ENCODE measurements around the gene TNKS1BP1. TPM values are rescaled to one million over a fixed set of nuclear protein-coding genes. Genes with fewer than 3 reads are reported as not detected.

TNKS1BP1 gene
- total and polyA plus RNA-seq, 9 of the 15 experiments (the other 6 are each of a cell fraction or from before 2014, with no cell fraction given), result 1.1 to 47.2 (median 10.9) TPM

DNA sequence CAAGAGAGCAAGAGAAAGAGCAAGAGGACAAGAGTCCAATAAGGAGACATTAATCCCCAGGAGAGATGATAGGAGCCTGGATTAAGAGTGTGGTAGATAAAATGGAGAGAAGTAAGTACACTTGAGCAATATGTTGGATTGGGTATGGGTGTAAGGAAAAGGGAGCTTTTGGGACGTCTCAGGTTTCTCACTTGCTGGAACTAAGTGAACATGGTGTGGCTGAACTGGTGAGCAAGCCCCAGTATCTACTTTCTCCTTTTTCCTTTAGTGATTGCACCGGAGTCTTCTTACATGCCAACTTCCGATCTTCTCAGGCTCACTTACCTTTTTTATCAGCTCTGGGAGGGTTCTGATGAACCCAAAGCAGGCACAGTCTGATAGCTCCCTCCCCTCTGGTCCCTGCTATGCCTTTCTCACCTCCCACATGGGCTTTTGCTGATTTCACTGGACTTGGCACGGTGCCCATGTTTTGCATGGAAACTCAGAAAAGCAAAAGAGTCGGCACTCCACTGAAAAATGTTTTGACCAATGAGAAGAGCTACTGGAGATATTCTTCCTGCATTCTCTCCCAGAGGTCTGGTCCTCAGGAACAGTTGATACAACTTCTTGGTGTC is 73.2 kb downstream of the TNKS1BP1 start (continued):
- TF ChIP-seq, protein P1, sequence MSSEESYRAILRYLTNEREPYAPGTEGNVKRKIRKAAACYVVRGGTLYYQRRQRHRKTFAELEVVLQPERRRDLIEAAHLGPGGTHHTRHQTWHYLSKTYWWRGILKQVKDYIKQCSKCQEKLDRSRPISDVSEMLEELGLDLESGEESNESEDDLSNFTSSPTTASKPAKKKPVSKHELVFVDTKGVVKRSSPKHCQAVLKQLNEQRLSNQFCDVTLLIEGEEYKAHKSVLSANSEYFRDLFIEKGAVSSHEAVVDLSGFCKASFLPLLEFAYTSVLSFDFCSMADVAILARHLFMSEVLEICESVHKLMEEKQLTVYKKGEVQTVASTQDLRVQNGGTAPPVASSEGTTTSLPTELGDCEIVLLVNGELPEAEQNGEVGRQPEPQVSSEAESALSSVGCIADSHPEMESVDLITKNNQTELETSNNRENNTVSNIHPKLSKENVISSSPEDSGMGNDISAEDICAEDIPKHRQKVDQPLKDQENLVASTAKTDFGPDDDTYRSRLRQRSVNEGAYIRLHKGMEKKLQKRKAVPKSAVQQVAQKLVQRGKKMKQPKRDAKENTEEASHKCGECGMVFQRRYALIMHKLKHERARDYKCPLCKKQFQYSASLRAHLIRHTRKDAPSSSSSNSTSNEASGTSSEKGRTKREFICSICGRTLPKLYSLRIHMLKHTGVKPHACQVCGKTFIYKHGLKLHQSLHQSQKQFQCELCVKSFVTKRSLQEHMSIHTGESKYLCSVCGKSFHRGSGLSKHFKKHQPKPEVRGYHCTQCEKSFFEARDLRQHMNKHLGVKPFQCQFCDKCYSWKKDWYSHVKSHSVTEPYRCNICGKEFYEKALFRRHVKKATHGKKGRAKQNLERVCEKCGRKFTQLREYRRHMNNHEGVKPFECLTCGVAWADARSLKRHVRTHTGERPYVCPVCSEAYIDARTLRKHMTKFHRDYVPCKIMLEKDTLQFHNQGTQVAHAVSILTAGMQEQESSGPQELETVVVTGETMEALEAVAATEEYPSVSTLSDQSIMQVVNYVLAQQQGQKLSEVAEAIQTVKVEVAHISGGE (CRISPR knock-in tag; IDR thresholded peaks at IDR 0.05), result no peak
- TF ChIP-seq CREB1 (IDR thresholded peaks at IDR 0.05), result no peak
- no peak for TF ChIP-seq CREB1 (CRISPR knock-in tag; IDR thresholded peaks at IDR 0.05)
- peak; percentile 71 for TF ChIP-seq MAFF (IDR thresholded peaks at IDR 0.05; ENCODE audit: low read length)
- TF ChIP-seq KAT8 (IDR thresholded peaks at IDR 0.05; ENCODE audit: low read depth), result no peak
- TF ChIP-seq MXD1 (CRISPR knock-in tag; IDR thresholded peaks at IDR 0.05; ENCODE audit: borderline replicate concordance, poor library complexity, severe bottlenecking), result no peak
- TF ChIP-seq ZNF398 (CRISPR knock-in tag; IDR thresholded peaks at IDR 0.05), result no peak
- no peak for TF ChIP-seq DACH1 (IDR thresholded peaks at IDR 0.05; ENCODE audit: partially characterized antibody)
- TF ChIP-seq, protein P2, sequence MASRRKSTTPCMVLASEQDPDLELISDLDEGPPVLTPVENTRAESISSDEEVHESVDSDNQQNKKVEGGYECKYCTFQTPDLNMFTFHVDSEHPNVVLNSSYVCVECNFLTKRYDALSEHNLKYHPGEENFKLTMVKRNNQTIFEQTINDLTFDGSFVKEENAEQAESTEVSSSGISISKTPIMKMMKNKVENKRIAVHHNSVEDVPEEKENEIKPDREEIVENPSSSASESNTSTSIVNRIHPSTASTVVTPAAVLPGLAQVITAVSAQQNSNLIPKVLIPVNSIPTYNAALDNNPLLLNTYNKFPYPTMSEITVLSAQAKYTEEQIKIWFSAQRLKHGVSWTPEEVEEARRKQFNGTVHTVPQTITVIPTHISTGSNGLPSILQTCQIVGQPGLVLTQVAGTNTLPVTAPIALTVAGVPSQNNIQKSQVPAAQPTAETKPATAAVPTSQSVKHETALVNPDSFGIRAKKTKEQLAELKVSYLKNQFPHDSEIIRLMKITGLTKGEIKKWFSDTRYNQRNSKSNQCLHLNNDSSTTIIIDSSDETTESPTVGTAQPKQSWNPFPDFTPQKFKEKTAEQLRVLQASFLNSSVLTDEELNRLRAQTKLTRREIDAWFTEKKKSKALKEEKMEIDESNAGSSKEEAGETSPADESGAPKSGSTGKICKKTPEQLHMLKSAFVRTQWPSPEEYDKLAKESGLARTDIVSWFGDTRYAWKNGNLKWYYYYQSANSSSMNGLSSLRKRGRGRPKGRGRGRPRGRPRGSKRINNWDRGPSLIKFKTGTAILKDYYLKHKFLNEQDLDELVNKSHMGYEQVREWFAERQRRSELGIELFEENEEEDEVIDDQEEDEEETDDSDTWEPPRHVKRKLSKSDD (conservative IDR thresholded peaks at IDR 0.05; ENCODE audit: low read length), result no peak
- TF ChIP-seq TRIM24 (IDR thresholded peaks at IDR 0.05), result peak in 1 of 2 experiments; percentile 40; a peak in 1 of 4 replicates
- TF ChIP-seq ZKSCAN8 (CRISPR knock-in tag; IDR thresholded peaks at IDR 0.05), result no peak
- TF ChIP-seq NR2C2 (CRISPR knock-in tag; IDR thresholded peaks at IDR 0.05), result no peak
- TF ChIP-seq NR2C2 (tag; IDR thresholded peaks at IDR 0.05), result no peak
- peak; percentile 70 for TF ChIP-seq CBFA2T3 (IDR thresholded peaks at IDR 0.05)
- peak; percentile 43; the same call in 1 of the 2 replicates for TF ChIP-seq SMARCA4 (IDR thresholded peaks at IDR 0.05)
- TF ChIP-seq NEUROD1 (IDR thresholded peaks at IDR 0.05; ENCODE audit: borderline replicate concordance, low read depth, low read length, partially characterized antibody), result no peak
- TF ChIP-seq ZNF3 (CRISPR knock-in tag; IDR thresholded peaks at IDR 0.05), result no peak
- peak; percentile 100 for TF ChIP-seq NFIC (IDR thresholded peaks at IDR 0.05)
- TF ChIP-seq RBM22 (IDR thresholded peaks at IDR 0.05; ENCODE audit: low read depth, low read length, poor library complexity, severe bottlenecking), result no peak
- no peak for TF ChIP-seq BRCA1 (IDR thresholded peaks at IDR 0.05)
- no peak for TF ChIP-seq BRCA1 (CRISPR knock-in tag; IDR thresholded peaks at IDR 0.05)
- no peak for TF ChIP-seq SMAD4 (CRISPR knock-in tag; conservative IDR thresholded peaks at IDR 0.05)

Measured in K562 (cell line).